GM12878 (cell line): Measurements from ENCODE around the gene MPIG6B. TPM values are rescaled to one million over a fixed set of nuclear protein-coding genes. Genes with fewer than 3 reads are reported as not detected.

ENCODE experiments used
- ATF3 ChIP-seq: IDR thresholded peaks from 2 replicates; pipeline ENCODE4 v1.6.1; 2011; ENCODE audit warnings: low read depth, mild to moderate bottlenecking, low read length, moderate library complexity, borderline replicate concordance; ENCODE audit errors: extremely low read depth
- BACH1 ChIP-seq: fragments of 450-650 bp; IDR thresholded peaks from 2 replicates; pipeline ENCODE4 v1.6.1; 2017; ENCODE audit warnings: mild to moderate bottlenecking, borderline replicate concordance
- BCL3 ChIP-seq: IDR thresholded peaks from 2 replicates; pipeline ENCODE4 v1.6.1; 2011; ENCODE audit warnings: borderline replicate concordance, low read depth, mild to moderate bottlenecking, moderate library complexity, low read length; ENCODE audit not compliant: insufficient read depth, poor library complexity, severe bottlenecking
- BRCA1 ChIP-seq: IDR thresholded peaks from 2 replicates; pipeline ENCODE4 v1.6.1; 2011; ENCODE audit warnings: low read depth, low read length, improper control_type of control experiment
- CBX3 ChIP-seq: fragments of 200-600 bp; sonication (generic); IDR thresholded peaks from 2 replicates; pipeline ENCODE4 v1.6.1; 2016; ENCODE audit warnings: low read depth, borderline replicate concordance
- CTCF ChIP-seq, 3 experiments: IDR thresholded peaks in 2 of 3; conservative IDR thresholded peaks in 1 of 3; 2 replicates each; pipeline ENCODE4 v1.5.1; 2011; ENCODE audit warnings: low read depth in 3 of 3, low read length in 3 of 3, mild to moderate bottlenecking in 3 of 3, control low read depth in 2 of 3, moderate library complexity in 2 of 3, inconsistent platforms in 1 of 3, mixed read lengths in 1 of 3; ENCODE audit not compliant: control insufficient read depth in 2 of 3, insufficient read depth in 1 of 3; ENCODE audit errors: extremely low read depth in 1 of 3
- ESRRA ChIP-seq: IDR thresholded peaks from 2 replicates; pipeline ENCODE4 v1.6.1; 2012; ENCODE audit warnings: mild to moderate bottlenecking, low read length, improper control_type of control experiment
- IKZF2 ChIP-seq, 2 experiments: fragments of 450-650 bp; IDR thresholded peaks; 2 replicates each; pipeline ENCODE4 v1.6.1; 2017; ENCODE audit warnings: mild to moderate bottlenecking in 2 of 2, moderate library complexity in 2 of 2
- IRF5 ChIP-seq: fragments of 450-650 bp; IDR thresholded peaks from 2 replicates; pipeline ENCODE4 v1.6.1; 2017; ENCODE audit warnings: borderline replicate concordance
- LARP7 ChIP-seq: fragments of 450-650 bp; IDR thresholded peaks from 2 replicates; pipeline ENCODE4 v1.6.1; 2017; ENCODE audit warnings: mild to moderate bottlenecking
- MEF2B ChIP-seq: fragments of 450-650 bp; IDR thresholded peaks from 2 replicates; pipeline ENCODE4 v1.6.1; 2018; ENCODE audit warnings: mild to moderate bottlenecking, moderate library complexity; ENCODE audit not compliant: partially characterized antibody, poor library complexity, severe bottlenecking
- MTA2 ChIP-seq: fragments of 450-650 bp; IDR thresholded peaks from 2 replicates; pipeline ENCODE4 v1.6.1; 2016; ENCODE audit warnings: low read depth, mild to moderate bottlenecking, moderate library complexity
- NFXL1 ChIP-seq: fragments of 450-650 bp; IDR thresholded peaks from 2 replicates; pipeline ENCODE4 v1.6.1; 2017; ENCODE audit warnings: antibody characterized with exemption, mild to moderate bottlenecking, borderline replicate concordance
- NFYB ChIP-seq: IDR thresholded peaks from 2 replicates; pipeline ENCODE4 v1.6.1; 2011; ENCODE audit warnings: low read depth, mild to moderate bottlenecking, low read length, improper control_type of control experiment, moderate library complexity; ENCODE audit not compliant: insufficient read depth
- NKRF ChIP-seq: fragments of 450-650 bp; conservative IDR thresholded peaks from 2 replicates; pipeline ENCODE4 v1.6.1; 2017; ENCODE audit warnings: mild to moderate bottlenecking, moderate library complexity
- RELB ChIP-seq: fragments of 450-650 bp; IDR thresholded peaks from 2 replicates; pipeline ENCODE4 v1.6.1; 2017; ENCODE audit warnings: low read depth, mild to moderate bottlenecking, moderate library complexity
- SMAD1 ChIP-seq: fragments of 450-650 bp; IDR thresholded peaks from 2 replicates; pipeline ENCODE4 v1.6.1; 2018; ENCODE audit warnings: mild to moderate bottlenecking, low read depth; ENCODE audit not compliant: partially characterized antibody
- YBX1 ChIP-seq: fragments of 450-650 bp; IDR thresholded peaks from 2 replicates; pipeline ENCODE4 v1.6.1; 2016; ENCODE audit warnings: antibody characterized with exemption
- ZNF622 ChIP-seq: fragments of 450-650 bp; IDR thresholded peaks from 2 replicates; pipeline ENCODE4 v1.6.1; 2017; ENCODE audit warnings: mild to moderate bottlenecking, inconsistent platforms
- polyA plus RNA-seq, 11 experiments: library from polyadenylated mRNA; depleted of rRNA in 4 of 11; unstranded in 6 of 11; stranded (reverse) in 5 of 11; fragments of >200 nt; fragmentation: Nextera tagmentation in 4 of 11; fragmentation: Illumina TruSeq in 1 of 11; extraction: Ambion mirVana in 4 of 11; extraction: Trizol in 1 of 11; gene quantifications; 1 replicate in 1 of 11; 2 replicates in 10 of 11; pipeline versions ENCODE4 v1.2.1 to v1.2.3, GENCODE V29; 2011 to 2016; ENCODE audit warnings: inconsistent platforms in 2 of 11, missing spikeins in 2 of 11, low read depth in 1 of 11
- total RNA-seq, 4 experiments: library from RNA; depleted of rRNA in 3 of 4; stranded (reverse); fragments of >200 nt in 3 of 4; fragmentation: Illumina TruSeq in 1 of 4; extraction: Trizol in 1 of 4; gene quantifications; 2 replicates each; pipeline versions ENCODE4 v1.2.1 to v1.2.3, GENCODE V29; 2013 to 2021

The MPIG6B gene
- total and polyA plus RNA-seq, 10 of the 15 experiments (the other 5 are each of a cell fraction or from before 2014, with no cell fraction given): not detected

- TF ChIP-seq CBX3: no peak
- TF ChIP-seq NFYB: no peak
- peak; percentile 82 for TF ChIP-seq RELB
- no peak for TF ChIP-seq YBX1
- TF ChIP-seq MEF2B: peak; percentile 63
- TF ChIP-seq SMAD1: peak; percentile 72
- TF ChIP-seq ZNF622: no peak
- no peak for TF ChIP-seq BCL3
- no peak for TF ChIP-seq NFXL1
- no peak for TF ChIP-seq BRCA1
- TF ChIP-seq NKRF: no peak
- TF ChIP-seq IRF5: no peak; the same call in 1 of the 2 replicates
- TF ChIP-seq BACH1: no peak; the same call in 1 of the 2 replicates
- TF ChIP-seq LARP7: peak; percentile 35; the same call in 1 of the 2 replicates
- peak; percentile 28 to 32 (median 30); a peak in 2 of 6 replicates for TF ChIP-seq CTCF (IDR thresholded peaks at IDR 0.05 in 2 of 3, conservative IDR thresholded peaks at IDR 0.05 in 1 of 3; ENCODE audit: control insufficient read depth in 2 of 3, extremely low read depth in 1 of 3, insufficient read depth in 1 of 3, low read depth in 3 of 3, low read length in 3 of 3)
- TF ChIP-seq MTA2: peak; percentile 59
- peak; percentile 97 to 98 for TF ChIP-seq IKZF2 (IDR thresholded peaks at IDR 0.05)
- TF ChIP-seq ESRRA: no peak
- TF ChIP-seq ATF3: no peak
These were observed 15.1 kb downstream of the MPIG6B start (continued) for GRCh38 chr6:31737991-31738979.
